Mesothelial cell of epicardium (in vitro differentiated cells): ENCODE measurements around the gene SIGMAR1. TPM values are rescaled to one million over a fixed set of nuclear protein-coding genes. Genes with fewer than 3 reads are reported as not detected.
"Not testable (repeated sequence)": the region's sequence is repeated elsewhere in the genome, so short reads cannot be mapped to it uniquely, and the experiment has no call there.

Source experiments
- DNase-seq, 2 experiments: peaks; one replicate each; pipeline ENCODE4 v3.0.0; 2021; ENCODE audit warnings: low spot score in 2 of 2; ENCODE audit not compliant: unreplicated experiment in 2 of 2
- H3K27ac Mint-ChIP-seq: 2 replicates; pipeline ENCODE4 v1.8.0; 2021; ENCODE audit warnings: mixed read lengths
- H3K27me3 Mint-ChIP-seq: 2 replicates; pipeline ENCODE4 v1.8.0; 2021; ENCODE audit warnings: low read depth, mixed read lengths
- H3K36me3 Mint-ChIP-seq: 2 replicates; pipeline ENCODE4 v1.8.0; 2021; ENCODE audit warnings: mixed read lengths
- H3K4me1 Mint-ChIP-seq: 2 replicates; pipeline ENCODE4 v1.8.0; 2021; ENCODE audit warnings: mixed read lengths
- H3K4me3 Mint-ChIP-seq: 2 replicates; pipeline ENCODE4 v1.8.0; 2021; ENCODE audit warnings: mild to moderate bottlenecking, moderate library complexity, mixed read lengths
- H3K9me3 Mint-ChIP-seq: 2 replicates; pipeline ENCODE4 v1.8.0; 2021; ENCODE audit warnings: mixed read lengths
- total RNA-seq: library from RNA; stranded (reverse); gene quantifications from 3 replicates; pipeline ENCODE4 v1.2.1, GENCODE V29; 2021
- TF ChIP-seq, protein P1 (sequence below): fragments of 200-600 bp; sonication (generic); IDR thresholded peaks from one replicate; pipeline ENCODE4 v1.5.0; 2021; ENCODE audit warnings: antibody characterized with exemption; ENCODE audit not compliant: unreplicated experiment

Gene SIGMAR1
- total RNA-seq, 1 donor from 2014 or later = 58.8 TPM

DNA sequence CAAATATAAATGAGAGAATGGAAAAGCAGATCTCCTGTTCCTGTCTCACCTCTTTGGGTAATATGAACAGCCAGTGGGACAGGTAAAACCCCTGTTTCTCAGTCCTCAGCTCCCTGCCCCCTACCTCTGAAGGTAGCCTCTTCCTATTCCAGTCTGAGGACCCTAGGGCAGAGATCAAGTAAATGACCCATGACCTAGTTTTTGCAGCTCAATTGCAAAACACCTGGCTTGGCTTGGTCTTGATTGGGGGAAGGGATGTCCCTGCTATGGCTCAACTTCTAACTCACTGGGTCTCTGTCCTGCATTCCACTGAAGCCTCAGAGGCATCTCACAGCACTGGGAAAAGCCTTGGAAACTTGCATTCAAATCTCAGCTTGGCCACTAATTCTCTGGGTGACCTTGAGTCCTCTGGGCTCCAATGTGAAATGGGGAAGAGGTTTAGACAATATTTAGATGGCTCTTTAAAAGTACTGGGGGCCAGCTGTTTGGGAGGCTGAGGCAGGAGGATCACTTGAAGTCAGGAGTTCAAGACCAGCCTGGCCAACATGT, 7.3 kb upstream of the SIGMAR1 start:
- H3K36me3 Mint-ChIP-seq = peaks cover 6% of the 10 kb centered on the region
- no peak overlapping the region for H3K27ac Mint-ChIP-seq
- no peaks in the 10 kb centered on the region for H3K9me3 Mint-ChIP-seq
- no peak overlapping the region for H3K4me3 Mint-ChIP-seq
- H3K4me1 Mint-ChIP-seq = peaks cover 23% of the 10 kb centered on the region
- no peak for DNase-seq
- no peaks in the 10 kb centered on the region for H3K27me3 Mint-ChIP-seq
- TF ChIP-seq, protein P1, sequence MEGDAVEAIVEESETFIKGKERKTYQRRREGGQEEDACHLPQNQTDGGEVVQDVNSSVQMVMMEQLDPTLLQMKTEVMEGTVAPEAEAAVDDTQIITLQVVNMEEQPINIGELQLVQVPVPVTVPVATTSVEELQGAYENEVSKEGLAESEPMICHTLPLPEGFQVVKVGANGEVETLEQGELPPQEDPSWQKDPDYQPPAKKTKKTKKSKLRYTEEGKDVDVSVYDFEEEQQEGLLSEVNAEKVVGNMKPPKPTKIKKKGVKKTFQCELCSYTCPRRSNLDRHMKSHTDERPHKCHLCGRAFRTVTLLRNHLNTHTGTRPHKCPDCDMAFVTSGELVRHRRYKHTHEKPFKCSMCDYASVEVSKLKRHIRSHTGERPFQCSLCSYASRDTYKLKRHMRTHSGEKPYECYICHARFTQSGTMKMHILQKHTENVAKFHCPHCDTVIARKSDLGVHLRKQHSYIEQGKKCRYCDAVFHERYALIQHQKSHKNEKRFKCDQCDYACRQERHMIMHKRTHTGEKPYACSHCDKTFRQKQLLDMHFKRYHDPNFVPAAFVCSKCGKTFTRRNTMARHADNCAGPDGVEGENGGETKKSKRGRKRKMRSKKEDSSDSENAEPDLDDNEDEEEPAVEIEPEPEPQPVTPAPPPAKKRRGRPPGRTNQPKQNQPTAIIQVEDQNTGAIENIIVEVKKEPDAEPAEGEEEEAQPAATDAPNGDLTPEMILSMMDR = no peak

DNA sequence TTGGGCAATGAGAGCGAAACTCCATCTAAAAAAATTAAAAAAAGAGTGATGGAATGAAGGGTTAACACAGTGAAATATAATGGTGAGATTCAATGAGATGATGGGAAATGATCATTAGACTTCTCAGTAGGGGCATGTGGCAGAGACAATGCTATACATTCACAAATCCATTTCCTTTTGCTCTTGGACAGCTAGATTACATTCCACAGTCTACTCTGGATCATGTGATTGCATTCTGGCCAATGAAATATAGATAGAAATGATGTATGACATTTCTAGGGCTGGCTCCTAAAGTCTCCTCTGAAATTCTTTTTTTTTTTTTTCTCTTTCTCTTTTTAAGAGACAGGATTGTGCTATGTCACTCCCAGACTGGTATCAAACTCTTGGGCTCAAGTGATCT, 5.1 kb upstream of the SIGMAR1 start:
- Mint-ChIP-seq H3K4me1 (peaks cover 28% of the 10 kb centered on the region), H3K27ac (no peak overlapping the region), H3K27me3 (no peaks in the 10 kb centered on the region), H3K4me3 (no peak overlapping the region), H3K36me3 (no peaks in the 10 kb centered on the region), H3K9me3 (no peaks in the 10 kb centered on the region)
- no peak for DNase-seq
- TF ChIP-seq, protein P1 = no peak

DNA sequence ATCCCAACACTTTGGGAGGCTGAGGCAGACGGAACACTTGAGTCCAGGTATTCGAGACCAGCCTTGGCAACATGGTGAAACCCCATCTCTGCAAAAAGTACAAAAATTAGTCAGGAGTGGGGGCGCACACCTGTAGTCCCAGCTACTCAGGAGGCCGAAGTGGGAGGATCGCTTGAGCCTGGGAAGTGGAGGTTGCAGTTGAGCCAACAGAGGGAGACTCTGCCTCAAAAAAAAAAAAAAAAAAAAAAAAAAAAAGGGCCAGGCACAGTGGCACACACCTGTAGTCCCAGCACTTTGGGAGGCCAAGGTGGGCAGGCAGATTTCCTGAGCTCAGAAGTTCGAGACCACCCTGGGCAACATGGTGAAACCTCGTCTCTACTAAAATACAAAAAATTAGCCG, 1.7 kb upstream of the SIGMAR1 start:
- not testable (repeated sequence) for DNase-seq, H3K27ac Mint-ChIP-seq, H3K36me3 Mint-ChIP-seq, H3K4me3 Mint-ChIP-seq, H3K9me3 Mint-ChIP-seq, H3K27me3 Mint-ChIP-seq
- H3K4me1 Mint-ChIP-seq = peaks cover 26% of the 10 kb centered on the region

DNA sequence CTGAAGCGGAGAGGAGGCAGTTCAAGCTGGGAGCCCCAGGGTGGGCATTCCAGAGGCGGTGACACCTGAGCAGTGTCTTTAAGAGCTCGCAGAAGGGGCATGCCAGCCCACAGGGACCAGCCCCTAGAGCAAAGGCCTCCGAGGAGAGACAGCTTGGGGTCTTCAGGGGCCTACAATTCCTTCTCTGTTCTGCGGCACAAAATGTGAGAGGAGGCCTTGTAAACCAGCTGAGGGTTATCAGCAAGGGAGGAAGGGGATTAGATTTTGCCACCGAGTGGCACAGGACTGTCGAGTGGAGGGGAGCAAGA, 505 bp upstream of the SIGMAR1 start:
- H3K9me3 Mint-ChIP-seq = no peaks in the 10 kb centered on the region
- TF ChIP-seq, protein P1 = no peak
- DNase-seq = no peak
- peaks cover 26% of the 10 kb centered on the region for H3K4me1 Mint-ChIP-seq
- H3K36me3 Mint-ChIP-seq = peaks cover 2% of the 10 kb centered on the region
- H3K27ac Mint-ChIP-seq = peak overlapping the region; percentile 78
- H3K4me3 Mint-ChIP-seq = peak overlapping the region; percentile 78
- H3K27me3 Mint-ChIP-seq = no peaks in the 10 kb centered on the region

DNA sequence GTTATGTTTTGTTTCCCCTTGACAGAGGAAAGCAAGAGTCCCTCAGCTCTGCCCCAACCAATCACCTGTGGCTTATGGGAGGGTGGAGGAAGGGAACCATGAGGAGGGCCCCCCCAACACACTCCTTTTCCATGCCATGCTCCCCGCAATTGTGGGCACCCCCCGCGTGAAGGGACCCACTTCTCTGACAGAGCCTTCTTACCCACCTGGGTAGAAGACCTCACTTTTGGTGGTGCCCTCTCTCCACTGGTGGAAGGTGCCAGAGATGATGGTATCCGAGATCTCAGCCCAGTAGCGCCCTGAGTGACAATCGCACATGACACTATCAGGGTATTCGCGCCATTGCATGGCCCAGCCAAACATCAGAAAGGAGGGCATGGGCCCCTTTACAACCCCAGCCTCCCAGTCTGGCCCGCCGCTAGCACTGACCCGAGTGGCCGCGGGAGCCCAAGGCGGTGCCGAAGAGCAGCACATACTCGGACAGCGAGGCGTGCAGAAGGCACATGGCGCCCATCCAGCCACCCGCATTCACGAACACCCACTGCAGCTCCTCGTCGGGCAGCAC, 714 bp downstream of the SIGMAR1 start:
- DNase-seq = no peak
- H3K4me3 Mint-ChIP-seq = peak overlapping the region; percentile 78
- peaks cover 10% of the 10 kb centered on the region for H3K27me3 Mint-ChIP-seq
- H3K4me1 Mint-ChIP-seq = peaks cover 24% of the 10 kb centered on the region
- TF ChIP-seq, protein P1 = no peak
- no peaks in the 10 kb centered on the region for H3K9me3 Mint-ChIP-seq
- H3K36me3 Mint-ChIP-seq = peaks cover 2% of the 10 kb centered on the region
- H3K27ac Mint-ChIP-seq = peak overlapping the region; percentile 67

DNA sequence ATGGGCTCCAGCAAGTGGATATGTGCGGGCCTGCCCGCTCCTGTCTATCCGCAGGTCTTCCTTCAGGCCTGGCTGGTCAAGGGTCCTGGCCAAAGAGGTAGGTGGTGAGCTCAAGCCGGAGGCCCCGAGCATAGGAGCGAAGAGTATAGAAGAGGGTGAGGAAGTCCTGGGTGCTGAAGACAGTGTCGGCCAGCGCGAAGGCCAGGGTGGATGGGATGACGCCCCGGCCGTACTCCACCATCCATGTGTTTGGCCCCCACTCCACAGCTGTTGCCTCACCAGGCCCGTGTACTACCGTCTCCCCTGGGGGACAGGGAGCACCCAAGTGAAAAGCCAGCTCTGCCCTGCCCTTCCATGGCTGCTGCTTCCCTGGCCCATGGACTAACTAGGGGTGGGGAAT, 2.0 kb downstream of the SIGMAR1 start:
- Mint-ChIP-seq H3K27me3 (peaks cover 23% of the 10 kb centered on the region), H3K4me1 (peaks cover 24% of the 10 kb centered on the region), H3K36me3 (peaks cover 2% of the 10 kb centered on the region), H3K4me3 (peak overlapping the region; percentile 52), H3K9me3 (no peaks in the 10 kb centered on the region), H3K27ac (no peak overlapping the region)
- TF ChIP-seq, protein P1 = no peak
- no peak for DNase-seq
